Adrenal gland (tissue), 12 donors: ENCODE data around the gene GHRH. TPM values are rescaled to one million over a fixed set of nuclear protein-coding genes. Genes with fewer than 3 reads are reported as not detected.

Source experiments
- DNase-seq, 7 donors: peaks; one replicate each; pipeline ENCODE4 v3.0.0-alpha.2; 2019 to 2020
- H3K27ac ChIP-seq, 5 donors: fragments of 200-600 bp; sonication (generic) in 4 of 5; 1 replicate in 3 of 5; 2 replicates in 2 of 5; pipeline versions ENCODE4 v1.5.1 to v1.8.0; 2016 to 2020; ENCODE audit warnings: mild to moderate bottlenecking in 1 of 5
- H3K27me3 ChIP-seq: fragments of 200-600 bp; 2 replicates; pipeline ENCODE4 v1.8.0; 2021
- H3K36me3 ChIP-seq, 2 donors: fragments of 200-600 bp; replicated peaks in 1 of 2; 1 replicate in 1 of 2; 2 replicates in 1 of 2; pipeline versions ENCODE4 v1.5.1 to v1.8.0; 2018 to 2022
- H3K4me1 ChIP-seq, 2 donors: fragments of 200-600 bp; replicated peaks in 1 of 2; 1 replicate in 1 of 2; 2 replicates in 1 of 2; pipeline versions ENCODE4 v1.5.1 to v1.8.0; 2018 to 2021
- H3K4me3 ChIP-seq, 4 donors: fragments of 200-600 bp; sonication (generic) in 3 of 4; one replicate each; pipeline ENCODE4 v1.5.1; 2016 to 2018
- H3K9me3 ChIP-seq, 3 donors: fragments of 200-600 bp; sonication (generic) in 1 of 3; replicated peaks in 1 of 3; 1 replicate in 2 of 3; 2 replicates in 1 of 3; pipeline versions ENCODE4 v1.5.1 to v1.8.0; 2016 to 2021
- POLR2A ChIP-seq, 2 donors: fragments of 450-650 bp; IDR thresholded peaks; one replicate each; pipeline ENCODE4 v1.6.1; 2017; ENCODE audit warnings: antibody characterized with exemption in 2 of 2, mild to moderate bottlenecking in 2 of 2, moderate library complexity in 1 of 2
- WGBS, 4 donors: extraction: QIAGEN DNeasy Blood & Tissue Kit in 2 of 4; methylation state at CpG; one replicate each; pipeline versions ENCODE4 v1.1.5 to v1.1.7; 2013 to 2017; 5-methylcytosine and 5-hydroxymethylcytosine counted together
- intact Hi-C, 2 donors: fragments of 100-400 bp; cut with DNase I; formaldehyde crosslinking; loops; one replicate each; pipeline versions ENCODE4 v1.14.1 to v1.15.0; 2022 to 2023
- polyA plus RNA-seq, 3 donors: library from polyadenylated mRNA; stranded (reverse); fragments of 200-250 nt in 2 of 3; fragments of 350-450 nt in 1 of 3; fragmentation: Illumina TruSeq in 1 of 3; extraction: RNeasy Lipid Tissue Mini Kit (QIAGEN cat#74804) in 1 of 3; gene quantifications; one replicate each; pipeline ENCODE4 v1.2.3, GENCODE V29; 2013 to 2014
- total RNA-seq, 9 donors: library from RNA; depleted of rRNA in 4 of 9; stranded (reverse); fragments of >200 nt in 4 of 9; fragments of 120-200 nt in 1 of 9; fragmentation: NEBNext Ultra II Directional in 1 of 9; extraction: Animal tissue kit (Norgen Biotek cat#: 25700) in 1 of 9; gene quantifications; one replicate each; pipeline versions ENCODE4 v1.1.0 to v1.2.4, GENCODE V29; 2013 to 2023
- TF ChIP-seq, protein P1 (sequence below), 6 experiments: fragments of 450-650 bp in 4 of 6; fragments of 200-600 bp in 2 of 6; sonication (generic) in 1 of 6; IDR thresholded peaks; 1 replicate in 5 of 6; 2 replicates in 1 of 6; pipeline versions ENCODE4 v1.5.1 to v1.8.0; 2016 to 2021; ENCODE audit warnings: antibody characterized with exemption in 6 of 6, mild to moderate bottlenecking in 2 of 6, moderate library complexity in 1 of 6
- donor health status: healthy with polysubstance abuse.
- donor health status: Bipolar disorder and iron deficiency.
- donor health status: DM: yes; HTN: yes; CAD: no.
- donor health status: DM: no; HTN: no; CAD: no.
- donor health status: DM: no; HTN: no; CAD: no.
- donor health status: DM: yes; HTN: yes; CAD: no.

GHRH gene
- total and polyA plus RNA-seq, 12 donors: 0.91 to 26.1 TPM; not detected in 10

DNA sequence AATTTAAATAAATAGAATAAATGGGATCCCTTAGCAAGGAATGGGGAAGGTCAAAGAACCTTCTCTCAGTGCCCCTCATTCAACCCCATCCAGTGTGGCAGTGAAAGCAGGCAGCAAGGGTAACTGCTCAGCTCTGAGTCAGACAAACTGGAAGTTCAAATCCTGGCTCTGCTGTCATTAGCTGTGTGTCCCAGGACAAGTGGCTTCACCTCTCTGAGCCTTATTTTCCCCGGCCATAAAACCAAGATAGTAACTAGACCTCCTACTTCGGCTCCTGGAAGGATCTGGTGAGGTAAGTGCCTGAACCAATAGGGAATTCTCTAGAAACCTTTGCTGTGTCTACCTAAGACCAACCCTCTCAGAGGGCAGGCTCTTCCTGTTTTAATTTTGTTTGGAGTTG lies 4.1 kb downstream of the GHRH start:
- TF ChIP-seq, protein P1, sequence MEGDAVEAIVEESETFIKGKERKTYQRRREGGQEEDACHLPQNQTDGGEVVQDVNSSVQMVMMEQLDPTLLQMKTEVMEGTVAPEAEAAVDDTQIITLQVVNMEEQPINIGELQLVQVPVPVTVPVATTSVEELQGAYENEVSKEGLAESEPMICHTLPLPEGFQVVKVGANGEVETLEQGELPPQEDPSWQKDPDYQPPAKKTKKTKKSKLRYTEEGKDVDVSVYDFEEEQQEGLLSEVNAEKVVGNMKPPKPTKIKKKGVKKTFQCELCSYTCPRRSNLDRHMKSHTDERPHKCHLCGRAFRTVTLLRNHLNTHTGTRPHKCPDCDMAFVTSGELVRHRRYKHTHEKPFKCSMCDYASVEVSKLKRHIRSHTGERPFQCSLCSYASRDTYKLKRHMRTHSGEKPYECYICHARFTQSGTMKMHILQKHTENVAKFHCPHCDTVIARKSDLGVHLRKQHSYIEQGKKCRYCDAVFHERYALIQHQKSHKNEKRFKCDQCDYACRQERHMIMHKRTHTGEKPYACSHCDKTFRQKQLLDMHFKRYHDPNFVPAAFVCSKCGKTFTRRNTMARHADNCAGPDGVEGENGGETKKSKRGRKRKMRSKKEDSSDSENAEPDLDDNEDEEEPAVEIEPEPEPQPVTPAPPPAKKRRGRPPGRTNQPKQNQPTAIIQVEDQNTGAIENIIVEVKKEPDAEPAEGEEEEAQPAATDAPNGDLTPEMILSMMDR (IDR thresholded peaks at IDR 0.05): no peak
- Histone ChIP-seq H3K9me3 (no peaks in the 10 kb centered on the region), H3K4me1 (no peaks in the 10 kb centered on the region), H3K36me3 (no peaks in the 10 kb centered on the region), H3K4me3 (no peak overlapping the region), H3K27me3 (no peaks in the 10 kb centered on the region), H3K27ac (no peak overlapping the region)
- intact Hi-C loops: no loop called here
- DNase-seq: no peak
- WGBS, 4 donors: 64 to 80% (median 76%) methylated on average over 2 of the region's 2 CpGs

DNA sequence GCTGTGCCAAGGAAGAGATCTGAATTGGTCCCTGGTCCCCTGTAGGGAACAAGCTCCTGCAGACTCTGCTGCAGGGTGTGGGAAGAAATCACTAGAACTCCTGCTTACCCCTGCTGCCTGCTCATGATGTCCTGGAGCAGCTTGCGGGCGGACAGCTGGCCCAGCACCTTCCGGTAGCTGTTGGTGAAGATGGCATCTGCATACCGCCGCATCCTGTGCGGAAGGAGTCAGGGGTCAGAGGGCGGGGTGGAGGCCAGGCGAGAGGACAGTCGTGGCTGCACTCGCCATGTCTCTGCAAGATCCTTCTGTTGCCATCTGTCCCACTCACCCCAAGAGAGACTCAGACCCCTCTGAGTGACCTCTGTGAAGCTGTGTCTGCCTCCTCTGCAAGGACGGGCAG lies 5.3 kb downstream of the GHRH start:
- no peak for DNase-seq
- Histone ChIP-seq H3K9me3 (no peaks in the 10 kb centered on the region), H3K36me3 (no peaks in the 10 kb centered on the region), H3K27ac (no peak overlapping the region), H3K4me1 (no peaks in the 10 kb centered on the region), H3K27me3 (no peaks in the 10 kb centered on the region), H3K4me3 (no peak overlapping the region)
- 77 to 91% (median 85%) methylated on average over 6 to 11 of the region's 11 CpGs for WGBS, 4 donors
- no peak for TF ChIP-seq POLR2A (IDR thresholded peaks at IDR 0.05)
- TF ChIP-seq, protein P1 (IDR thresholded peaks at IDR 0.05): no peak
- intact Hi-C loops: no loop called here

DNA sequence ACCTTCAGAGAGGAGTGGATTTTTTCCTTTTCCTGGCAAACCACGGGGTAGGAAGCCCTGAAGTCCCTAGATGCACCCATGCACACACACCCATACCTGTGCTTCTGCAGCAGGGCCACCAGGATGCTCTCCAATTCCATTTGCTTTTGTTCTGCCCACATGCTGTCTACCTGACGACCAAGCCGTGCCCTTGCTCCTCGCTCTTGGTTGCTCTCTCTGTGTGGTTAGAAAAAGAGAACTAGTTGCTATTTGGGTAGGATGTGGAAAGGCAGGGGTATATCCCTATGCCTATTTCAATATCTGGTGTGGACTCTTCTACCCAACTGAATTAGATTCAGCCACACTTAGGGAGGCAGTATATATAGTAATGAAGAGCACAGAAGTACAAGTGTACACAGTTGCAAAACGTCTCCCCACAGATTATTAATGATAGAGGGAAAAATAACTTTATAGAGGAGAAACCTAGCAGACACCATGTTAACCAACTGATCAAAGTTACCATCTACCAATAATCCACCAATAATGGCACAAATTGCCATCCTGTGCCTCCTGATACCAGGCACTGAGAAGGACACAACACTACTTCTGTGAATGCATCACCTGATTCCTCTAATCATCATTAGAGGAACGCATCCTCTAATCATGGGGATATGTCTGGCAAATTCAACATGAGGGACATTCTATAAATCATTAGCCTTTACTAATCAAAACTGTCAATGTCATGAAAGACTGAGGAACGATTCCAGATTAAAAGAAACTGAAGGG lies 7.3 kb downstream of the GHRH start:
- Histone ChIP-seq H3K9me3 (no peaks in the 10 kb centered on the region), H3K36me3 (no peaks in the 10 kb centered on the region), H3K4me1 (no peaks in the 10 kb centered on the region), H3K4me3 (no peak overlapping the region), H3K27ac (no peak overlapping the region), H3K27me3 (no peaks in the 10 kb centered on the region)
- DNase-seq: no peak
- intact Hi-C loops: no loop called here
- TF ChIP-seq, protein P1 (IDR thresholded peaks at IDR 0.05): no peak
- WGBS, 4 donors: 73 to 85% (median 79%) methylated on average over 7 of the region's 7 CpGs

DNA sequence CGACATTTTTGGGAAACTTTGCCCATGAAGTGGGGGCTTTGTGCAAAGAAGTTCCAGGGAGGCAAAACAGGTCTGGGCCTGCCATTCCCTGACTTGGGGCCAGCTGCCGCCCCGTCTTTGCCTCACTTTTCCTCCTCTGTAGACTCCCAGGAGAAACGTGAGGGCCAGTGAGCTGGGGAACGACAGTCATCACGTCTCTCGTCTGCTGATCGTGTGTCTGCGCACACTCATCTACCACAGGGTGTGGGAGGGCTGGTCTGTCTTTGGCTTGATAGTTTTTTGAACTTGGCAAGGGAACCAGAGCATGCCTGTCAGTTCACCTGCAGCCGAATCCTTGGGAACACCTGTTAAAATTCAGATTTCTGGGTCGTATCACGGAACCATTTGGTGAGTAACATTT lies 8.5 kb downstream of the GHRH start:
- H3K36me3 ChIP-seq: no peaks in the 10 kb centered on the region
- H3K4me3 ChIP-seq: no peak overlapping the region
- no peak for TF ChIP-seq POLR2A (IDR thresholded peaks at IDR 0.05)
- TF ChIP-seq, protein P1 (IDR thresholded peaks at IDR 0.05): no peak
- H3K27ac ChIP-seq: no peak overlapping the region
- H3K4me1 ChIP-seq: no peaks in the 10 kb centered on the region
- WGBS, 4 donors: 83 to 92% (median 90%) methylated on average over 12 of the region's 12 CpGs
- H3K9me3 ChIP-seq: no peaks in the 10 kb centered on the region
- DNase-seq: no peak
- no peaks in the 10 kb centered on the region for H3K27me3 ChIP-seq
- intact Hi-C loops: no loop called here
